Nucleus accumbens (tissue), 56 donors: Measurements from ENCODE around the gene C17orf67.

Experiments used
- DNase-seq, 56 donors: peaks; one replicate each; lab custom pipeline; 2025; lab: John Stamatoyannopoulos, UW

C17orf67 gene

DNA sequence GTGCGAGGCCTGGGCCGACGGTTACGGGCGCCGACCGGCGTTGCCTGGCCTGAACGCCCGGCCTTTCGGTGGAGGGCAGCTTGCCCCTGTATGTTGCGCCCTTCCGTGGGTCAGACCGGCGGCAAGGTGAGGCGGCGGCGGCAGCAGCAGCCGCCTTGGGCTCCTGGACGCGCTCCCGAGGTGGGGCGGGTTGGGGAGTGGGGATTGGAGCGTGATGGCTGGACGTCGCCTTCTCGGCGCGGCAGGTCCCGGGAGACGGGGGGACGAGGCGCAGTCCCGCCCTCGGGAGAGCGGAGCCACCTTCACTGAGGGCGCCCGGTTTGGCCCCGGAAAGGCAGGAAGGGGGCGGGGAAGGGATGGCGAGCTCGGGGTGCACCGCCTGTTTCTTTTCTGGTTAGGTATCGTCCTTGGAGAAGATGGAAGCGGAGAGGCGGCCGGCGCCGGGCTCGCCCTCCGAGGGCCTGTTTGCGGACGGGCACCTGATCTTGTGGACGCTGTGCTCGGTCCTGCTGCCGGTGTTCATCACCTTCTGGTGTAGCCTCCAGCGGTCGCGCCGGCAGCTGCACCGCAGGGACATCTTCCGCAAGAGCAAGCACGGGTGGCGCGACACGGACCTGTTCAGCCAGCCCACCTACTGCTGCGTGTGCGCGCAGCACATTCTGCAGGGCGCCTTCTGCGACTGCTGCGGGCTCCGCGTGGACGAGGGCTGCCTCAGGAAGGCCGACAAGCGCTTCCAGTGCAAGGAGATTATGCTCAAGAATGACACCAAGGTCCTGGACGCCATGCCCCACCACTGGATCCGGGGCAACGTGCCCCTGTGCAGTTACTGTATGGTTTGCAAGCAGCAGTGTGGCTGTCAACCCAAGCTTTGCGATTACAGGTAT, 902 bp upstream of the C17orf67 start:
- peak in 37 of 56 donors; percentile 8 to 69 (median 45) for DNase-seq

DNA sequence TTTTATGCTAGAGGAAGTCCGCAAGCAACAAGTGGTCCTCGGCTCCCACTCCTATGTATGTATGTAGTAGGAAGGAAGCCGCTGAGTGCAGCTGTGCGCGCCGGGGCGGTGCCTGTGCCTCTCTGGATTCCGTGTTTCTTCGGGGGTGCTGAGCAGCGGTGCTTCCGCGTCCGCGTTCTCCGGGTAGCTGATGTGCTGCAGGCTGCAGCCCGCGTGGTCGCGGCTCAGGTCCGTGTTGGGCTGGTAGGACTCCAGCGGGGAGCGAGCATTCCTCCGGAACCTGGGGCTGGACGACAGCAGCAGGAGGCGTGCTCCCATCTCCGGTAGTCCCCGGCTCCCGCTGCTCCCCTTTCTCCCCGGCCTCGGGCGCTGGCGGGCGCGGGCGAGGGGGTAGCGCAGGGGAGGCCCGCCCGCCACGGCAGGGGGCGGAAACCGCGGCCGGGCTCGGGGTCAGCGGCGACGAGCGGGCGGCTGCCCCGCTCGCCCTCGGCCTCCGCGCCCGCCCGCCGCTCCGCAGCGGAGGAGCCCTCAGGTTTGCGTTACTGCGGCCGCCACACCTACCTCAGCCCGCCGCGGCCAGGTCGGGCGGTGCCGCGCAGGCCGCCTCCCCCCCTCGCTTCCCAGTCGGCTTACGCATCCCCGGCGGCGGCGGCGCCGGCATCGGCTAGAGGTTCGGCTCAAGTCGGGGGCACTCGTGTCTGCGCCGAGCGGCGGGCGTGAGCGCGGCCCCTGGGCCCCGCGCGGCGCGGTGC, 487 bp downstream of the C17orf67 start:
- DNase-seq = peak in 39 of 56 donors; percentile 4 to 68 (median 32)

GRCh38 chr17:56832446-56832845, 1.3 kb downstream of the C17orf67 start:
- DNase-seq = no peak

- no peak for DNase-seq
Observed at GRCh38 chr17:56831369-56832095, 2.2 kb downstream of the C17orf67 start.

GRCh38 chr17:56830726-56831368, 2.9 kb downstream of the C17orf67 start:
- peak in 1 of 56 donors; percentile 9 for DNase-seq

GRCh38 chr17:56826611-56827414, 6.9 kb downstream of the C17orf67 start:
- no peak for DNase-seq

DNA sequence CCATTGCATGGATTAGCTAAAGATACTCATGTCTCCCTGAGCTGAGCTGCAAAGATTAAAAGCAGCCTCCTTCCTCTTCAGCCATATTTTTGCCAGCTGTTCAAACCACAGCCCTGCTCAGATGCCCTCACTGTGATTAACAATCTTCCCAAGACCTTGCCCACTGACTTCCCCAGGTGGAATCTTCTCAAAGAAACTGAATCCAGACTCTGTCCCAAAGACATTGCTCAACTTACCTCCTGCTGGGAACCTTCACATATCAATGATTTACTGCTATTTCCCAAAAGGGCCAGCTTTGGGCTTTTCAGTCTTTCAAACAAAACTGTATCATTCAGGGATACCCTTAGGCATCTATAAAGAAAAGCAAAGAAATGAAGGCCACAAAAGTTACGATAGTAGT, 9.2 kb downstream of the C17orf67 start:
- DNase-seq = no peak

GRCh38 chr17:56823848-56824247, 9.9 kb downstream of the C17orf67 start:
- no peak for DNase-seq

DNA sequence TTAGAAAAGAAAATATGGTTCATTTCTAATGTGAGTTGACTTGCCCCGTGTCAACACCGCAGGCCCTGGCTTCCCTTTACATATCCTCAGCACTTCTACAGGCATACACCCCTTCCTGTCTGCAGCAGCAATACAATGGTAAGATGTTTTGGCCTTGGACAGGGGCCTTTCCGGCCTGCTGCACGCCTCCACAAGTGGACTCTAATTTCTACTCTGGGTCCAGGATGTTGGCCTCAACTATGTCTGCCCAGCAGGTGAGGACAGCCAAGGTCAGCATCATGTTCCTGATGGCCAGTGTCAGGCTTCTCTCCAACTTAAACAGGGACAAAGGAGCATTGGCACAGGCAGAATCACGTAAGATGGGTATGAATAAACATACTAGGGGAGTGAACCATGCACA, 11.0 kb downstream of the C17orf67 start:
- DNase-seq = no peak

GRCh38 chr17:56821847-56822534, 11.7 kb downstream of the C17orf67 start:
- no peak for DNase-seq

- DNase-seq = no peak
Observed at GRCh38 chr17:56820207-56820606, 13.5 kb downstream of the C17orf67 start.

DNA sequence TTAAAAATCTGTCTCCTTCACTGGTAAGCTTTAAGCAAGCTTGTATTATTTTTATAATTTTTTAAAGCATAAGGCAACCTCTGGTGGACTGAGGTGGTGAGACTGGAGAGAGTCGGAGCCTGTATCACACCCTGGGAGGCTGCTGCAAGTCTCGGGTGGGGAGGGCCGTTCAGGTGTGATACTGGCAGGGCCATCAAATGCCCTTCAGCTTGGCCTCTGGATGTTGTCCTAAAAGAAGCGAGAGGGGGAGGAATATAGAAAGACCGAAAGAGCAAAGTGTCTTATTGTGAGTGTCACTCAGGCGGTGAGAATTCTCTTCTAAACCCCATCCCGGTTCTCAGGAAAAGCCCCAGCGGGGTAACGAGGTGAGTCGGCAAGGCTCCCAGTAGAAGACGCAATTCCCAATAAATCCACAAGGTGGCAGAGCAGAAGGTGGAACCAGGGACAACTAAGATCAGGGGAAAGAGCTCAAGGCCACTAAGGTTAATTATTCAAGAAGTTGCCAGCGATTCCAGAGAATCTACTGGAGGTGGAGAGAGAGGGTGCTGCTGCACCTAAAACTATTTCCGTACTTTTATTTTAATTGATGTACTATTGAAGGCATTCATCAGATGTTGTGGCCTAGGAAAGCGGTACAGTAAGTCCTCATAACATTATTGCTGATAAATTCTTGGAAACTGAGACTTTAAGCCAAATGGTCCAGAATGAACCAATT, 14.1 kb downstream of the C17orf67 start:
- DNase-seq = peak in 33 of 56 donors; percentile 1 to 70 (median 19)

GRCh38 chr17:56819030-56819429, 14.7 kb downstream of the C17orf67 start:
- no peak for DNase-seq

DNA sequence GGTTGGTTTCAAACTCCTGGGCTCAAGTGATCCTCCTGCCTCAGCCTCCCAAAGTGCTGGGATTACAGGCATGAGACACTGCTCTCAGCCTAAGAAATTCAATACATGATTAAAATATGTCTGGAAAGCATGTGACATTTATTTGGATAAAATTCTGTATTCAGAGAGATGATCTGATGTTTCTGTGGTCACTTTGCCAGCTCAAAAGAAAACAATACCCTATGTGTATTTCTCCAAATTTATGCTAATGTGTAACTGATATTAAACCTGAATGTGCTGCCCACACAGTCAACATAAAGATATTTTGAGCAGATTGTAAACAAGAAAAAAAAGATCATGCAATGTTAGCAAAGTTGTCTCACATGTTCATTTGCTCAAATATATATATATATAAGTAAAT, 16.7 kb downstream of the C17orf67 start:
- no peak for DNase-seq

DNA sequence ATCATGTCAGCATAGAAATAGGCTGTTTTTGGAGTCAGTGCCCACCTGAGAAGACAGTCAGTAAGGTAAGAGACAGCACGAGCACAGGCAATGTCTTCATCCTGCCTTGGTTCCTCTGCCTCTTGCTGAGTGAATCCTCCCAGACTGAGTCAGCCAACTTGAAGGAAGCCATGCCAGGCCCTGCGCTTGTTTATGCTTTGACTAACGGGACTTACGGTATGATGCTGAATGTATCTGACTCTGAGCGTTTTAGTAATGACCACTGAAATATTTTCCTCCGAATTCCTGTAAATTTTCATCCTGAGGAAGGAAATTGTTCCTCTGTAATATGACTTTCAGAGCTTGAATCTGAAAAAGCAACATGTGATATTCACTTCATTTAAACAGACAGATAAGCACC, 18.0 kb downstream of the C17orf67 start:
- DNase-seq = no peak

GRCh38 chr17:56812901-56813388, 20.8 kb downstream of the C17orf67 start:
- DNase-seq = no peak

GRCh38 chr17:56810891-56811775, 22.6 kb downstream of the C17orf67 start:
- DNase-seq = no peak
